HG02885 (cell line): Measurements from ENCODE around the gene VCAM1.
"Not testable (repeated sequence)": the region's sequence is repeated elsewhere in the genome, so short reads cannot be mapped to it uniquely, and the experiment has no call there.

Experiments used
- ATAC-seq: cut with Tn5 transposase; IDR thresholded peaks from one replicate; pipeline ENCODE4 v1.9.1; 2021; ENCODE audit warnings: mild to moderate bottlenecking; ENCODE audit not compliant: unreplicated experiment, poor library complexity

VCAM1 gene

GRCh38 chr1:100769906-100770646 lies 50.5 kb downstream of the VCAM1 start:
- no peak for ATAC-seq

DNA sequence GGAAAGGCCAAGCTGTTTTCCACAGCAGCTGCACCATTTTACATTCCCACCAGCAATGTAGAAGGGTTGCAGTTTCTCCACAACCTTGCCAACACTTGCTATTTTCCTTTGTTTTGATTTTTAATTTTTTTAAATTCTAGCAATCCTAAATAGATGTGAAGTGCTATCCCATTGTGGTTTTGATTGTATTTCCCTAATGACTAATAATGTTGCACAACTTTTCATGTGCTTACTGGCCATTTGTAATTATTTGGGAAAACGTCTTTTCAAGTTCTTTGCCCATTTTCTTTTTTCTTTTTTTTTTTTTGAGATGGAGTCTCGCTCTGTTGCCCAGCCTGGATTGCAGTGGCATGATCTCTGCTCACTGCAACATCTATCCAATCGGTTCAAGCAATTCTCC lies 53.9 kb downstream of the VCAM1 start:
- ATAC-seq: no peak

- ATAC-seq: no peak
These were observed 54.8 kb downstream of the VCAM1 start for GRCh38 chr1:100774370-100774769.

GRCh38 chr1:100775483-100775882 lies 55.9 kb downstream of the VCAM1 start:
- no peak for ATAC-seq

DNA sequence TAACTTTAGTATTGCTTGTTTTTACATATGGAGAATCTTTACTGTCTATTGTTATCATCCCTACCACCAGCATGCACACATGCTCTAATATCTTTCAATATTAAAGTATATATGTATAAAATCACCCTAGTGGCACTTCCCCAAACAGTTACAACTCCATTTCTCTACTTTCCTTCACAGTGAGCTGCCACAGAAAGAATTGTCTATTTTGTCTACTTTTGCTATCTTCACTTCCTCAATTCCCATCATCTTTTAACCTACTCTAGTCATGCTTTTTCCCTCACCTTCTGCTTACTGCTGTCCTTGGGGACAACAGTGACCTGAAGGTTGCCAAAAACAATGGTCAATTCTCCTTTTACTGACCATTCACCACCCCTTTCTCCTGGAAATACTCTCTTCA lies 59.2 kb downstream of the VCAM1 start:
- no peak for ATAC-seq

- no peak for ATAC-seq
These were observed 61.3 kb downstream of the VCAM1 start for GRCh38 chr1:100780814-100781213.

GRCh38 chr1:100781728-100782127 lies 62.2 kb downstream of the VCAM1 start:
- ATAC-seq: not testable (repeated sequence)

GRCh38 chr1:100782473-100783039 lies 63.0 kb downstream of the VCAM1 start:
- ATAC-seq: no peak

DNA sequence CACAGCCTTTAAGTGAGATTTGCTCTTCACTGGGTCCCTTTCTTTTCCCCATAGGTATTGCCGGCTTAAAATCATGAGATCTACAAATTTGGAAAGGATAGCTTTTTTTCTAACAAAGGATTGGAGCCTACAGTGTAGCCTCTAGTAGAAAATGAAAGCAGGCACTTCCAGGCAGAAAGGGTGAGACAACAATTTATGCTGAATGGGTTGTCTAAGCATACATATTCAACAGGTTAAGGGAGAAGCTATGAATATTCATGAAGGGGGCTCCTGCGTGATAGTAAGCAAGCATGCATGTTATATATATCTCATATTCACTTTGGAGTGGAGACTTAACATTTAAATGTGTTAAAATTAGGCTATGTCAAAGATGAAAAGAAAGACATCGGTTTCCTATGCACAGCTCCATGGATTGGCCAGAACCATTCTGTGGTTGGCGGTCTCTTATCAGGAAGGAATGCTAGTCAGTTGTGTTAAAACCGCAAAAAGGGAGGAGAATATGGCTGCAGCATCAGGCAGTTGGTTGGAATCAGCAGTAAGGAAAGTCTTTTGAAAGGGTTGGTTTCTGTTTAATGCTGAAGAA lies 66.0 kb downstream of the VCAM1 start:
- ATAC-seq: no peak

GRCh38 chr1:100786870-100787269 lies 67.3 kb downstream of the VCAM1 start:
- ATAC-seq: no peak
